AG10803 (cell line): ENCODE data around the gene NEDD4L.

Source experiments
- DNase-seq: peaks from one replicate; pipeline ENCODE4 v3.0.0; 2010; ENCODE audit warnings: low read depth
- H3K4me3 ChIP-seq: 2 replicates; pipeline ENCODE4 v1.5.1; 2011; ENCODE audit warnings: mild to moderate bottlenecking, low read length, control low read depth
- CTCF ChIP-seq: conservative IDR thresholded peaks from 2 replicates; pipeline ENCODE4 v1.5.1; 2011; ENCODE audit warnings: mild to moderate bottlenecking, low read length, control low read depth, inconsistent platforms

Gene NEDD4L

GRCh38 chr18:58402951-58403702, 359.1 kb downstream of the NEDD4L start:
- no peak overlapping the region for H3K4me3 ChIP-seq
- TF ChIP-seq CTCF: no peak
- no peak for DNase-seq

- no peak for TF ChIP-seq CTCF
- no peak for DNase-seq
- no peak overlapping the region for H3K4me3 ChIP-seq
Observed at GRCh38 chr18:58403799-58404455, 359.9 kb downstream of the NEDD4L start.

GRCh38 chr18:58405107-58405898, 361.3 kb downstream of the NEDD4L start:
- no peak for TF ChIP-seq CTCF
- no peak overlapping the region for H3K4me3 ChIP-seq
- no peak for DNase-seq

- no peak for TF ChIP-seq CTCF
- DNase-seq: no peak
- no peak overlapping the region for H3K4me3 ChIP-seq
Observed at GRCh38 chr18:58407263-58407648, 363.2 kb downstream of the NEDD4L start.

- TF ChIP-seq CTCF: no peak
- DNase-seq: no peak
- no peak overlapping the region for H3K4me3 ChIP-seq
Observed at GRCh38 chr18:58407649-58408407, 363.8 kb downstream of the NEDD4L start.

GRCh38 chr18:58408665-58409064, 364.6 kb downstream of the NEDD4L start:
- no peak overlapping the region for H3K4me3 ChIP-seq
- no peak for DNase-seq
- no peak for TF ChIP-seq CTCF
